RWPE2 (cell line): ENCODE measurements around the gene ADAT1.
A peak's percentile ranks its signal among the peaks of the same experiment; 100 is the strongest.

ENCODE experiments used
- ATAC-seq: fragments of 200-7000 bp; cut with Tn5 transposase; 3 replicates; pipeline ENCODE4 v1.9.1; 2021; ENCODE audit warnings: low read depth
- DNase-seq: peaks from one replicate; pipeline ENCODE4 v3.0.0-alpha.2; 2020; ENCODE audit warnings: low spot score
- H3K27ac ChIP-seq: fragments of 450-650 bp; 2 replicates; pipeline ENCODE4 v1.5.1; 2017; ENCODE audit warnings: mild to moderate bottlenecking; ENCODE audit not compliant: poor library complexity, severe bottlenecking
- H3K27me3 ChIP-seq: fragments of 250-450 bp; sonication (Bioruptor Pico); 2 replicates; pipeline ENCODE4 v1.5.1; 2021; ENCODE audit warnings: mild to moderate bottlenecking, moderate library complexity; ENCODE audit not compliant: insufficient read depth, poor library complexity, severe bottlenecking
- H3K36me3 ChIP-seq: fragments of 250-450 bp; sonication (Bioruptor Pico); 2 replicates; pipeline ENCODE4 v1.5.1; 2020; ENCODE audit warnings: low read depth, mild to moderate bottlenecking, moderate library complexity
- H3K4me1 ChIP-seq: fragments of 250-450 bp; sonication (Bioruptor Pico); 2 replicates; pipeline ENCODE4 v1.5.1; 2021; ENCODE audit warnings: mild to moderate bottlenecking, moderate library complexity; ENCODE audit not compliant: insufficient read depth, poor library complexity, severe bottlenecking
- H3K4me3 ChIP-seq: fragments of 250-450 bp; sonication (Bioruptor Pico); 2 replicates; pipeline ENCODE4 v1.5.1; 2021; ENCODE audit warnings: mild to moderate bottlenecking, moderate library complexity; ENCODE audit not compliant: severe bottlenecking
- H3K9me3 ChIP-seq: fragments of 250-450 bp; sonication (Bioruptor Pico); 2 replicates; pipeline ENCODE4 v1.5.1; 2021; ENCODE audit warnings: mild to moderate bottlenecking, moderate library complexity; ENCODE audit not compliant: severe bottlenecking
- CTCF ChIP-seq: fragments of 450-650 bp; IDR thresholded peaks from one replicate; pipeline ENCODE4 v1.5.1; 2017; ENCODE audit warnings: mild to moderate bottlenecking, moderate library complexity; ENCODE audit not compliant: poor library complexity, severe bottlenecking

ADAT1 gene

DNA sequence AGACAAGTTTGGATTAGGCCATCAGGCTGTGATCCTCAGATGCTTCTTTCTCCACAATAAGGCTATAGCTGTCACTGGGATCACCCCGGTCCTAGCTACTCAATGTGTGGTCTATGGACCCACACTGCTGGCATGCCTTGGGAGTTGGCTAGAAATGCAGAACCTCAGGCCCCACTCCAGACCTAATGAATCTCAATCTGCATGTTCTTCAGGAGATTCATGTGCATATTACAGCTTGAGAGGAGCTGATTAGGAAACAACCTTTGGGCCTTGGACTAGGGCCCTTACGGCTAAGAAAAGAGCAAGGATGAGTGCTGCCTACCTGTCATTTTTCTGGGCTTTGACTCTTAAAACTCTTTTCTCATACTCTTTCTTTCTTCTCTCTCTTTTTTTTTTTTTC is 7.5 kb downstream of the ADAT1 start:
- Histone ChIP-seq H3K36me3 (peaks cover 92% of the 10 kb centered on the region), H3K4me1 (peaks cover 12% of the 10 kb centered on the region), H3K27ac (peak overlapping the region; percentile 71), H3K9me3 (no peaks in the 10 kb centered on the region), H3K4me3 (no peak overlapping the region), H3K27me3 (no peaks in the 10 kb centered on the region)
- ATAC-seq (no peak), DNase-seq (no peak)
- TF ChIP-seq CTCF = no peak

DNA sequence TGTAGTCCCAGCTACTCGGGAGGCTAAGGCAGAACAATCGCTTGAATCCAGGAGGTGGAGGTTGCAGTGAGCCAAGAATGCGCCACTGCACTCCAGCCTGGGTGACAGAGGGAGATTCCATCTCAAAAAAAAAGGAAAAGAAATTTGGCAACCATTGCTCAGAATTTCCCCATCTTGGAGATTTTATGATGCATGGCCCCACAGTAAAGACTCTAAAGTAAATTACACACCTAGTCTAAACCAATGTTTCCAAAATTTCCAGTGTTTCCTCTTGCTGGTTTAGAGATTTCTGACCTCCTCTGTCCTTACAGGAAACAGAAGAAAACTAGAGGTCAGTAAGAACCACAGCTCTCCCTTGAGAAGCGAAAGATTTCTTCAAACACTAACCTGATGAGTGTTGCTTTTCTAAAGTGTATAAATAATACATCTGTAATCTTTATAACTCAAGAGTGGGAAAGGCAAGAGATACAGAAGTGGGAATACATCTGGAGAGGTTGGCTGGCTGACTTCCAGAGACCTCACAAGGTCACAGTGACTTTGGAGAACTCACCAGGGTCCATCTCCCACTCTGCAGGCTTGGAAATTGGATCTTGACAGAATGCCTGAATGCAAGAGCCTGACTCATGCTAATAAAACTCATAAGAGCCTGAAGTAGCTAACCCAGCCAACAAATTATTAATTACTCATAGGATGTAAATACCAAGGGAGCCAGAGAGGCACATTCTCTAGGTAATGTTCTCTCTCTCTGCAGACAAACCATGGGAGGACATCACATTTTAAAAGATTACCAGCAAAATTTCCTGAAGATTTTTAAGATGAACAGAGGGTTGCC is 8.8 kb downstream of the ADAT1 start:
- TF ChIP-seq CTCF = no peak
- no peaks in the 10 kb centered on the region for H3K9me3 ChIP-seq
- H3K4me3 ChIP-seq = no peak overlapping the region
- peaks cover 12% of the 10 kb centered on the region for H3K4me1 ChIP-seq
- no peak for DNase-seq
- ATAC-seq = peak; percentile 93
- no peaks in the 10 kb centered on the region for H3K27me3 ChIP-seq
- H3K27ac ChIP-seq = peak overlapping the region; percentile 71
- peaks cover 90% of the 10 kb centered on the region for H3K36me3 ChIP-seq

DNA sequence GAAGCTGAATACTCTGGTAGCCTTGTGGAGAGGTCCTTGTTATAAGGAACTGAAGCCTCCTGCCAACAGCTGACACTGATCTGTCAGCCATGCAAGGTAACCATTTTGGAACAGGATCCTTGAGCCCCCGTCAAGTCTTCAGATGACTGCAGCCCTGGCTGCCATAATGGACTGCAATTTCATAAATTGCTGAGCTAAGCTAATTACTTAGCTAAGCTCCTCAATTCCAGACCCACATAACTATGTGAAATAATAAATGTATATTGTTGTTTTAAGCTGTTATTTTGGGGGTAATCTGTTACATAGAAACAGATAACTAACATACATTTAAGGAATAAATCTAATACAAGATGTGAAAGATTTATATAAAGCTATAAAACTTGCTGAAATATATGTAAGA is 16.6 kb downstream of the ADAT1 start:
- H3K4me1 ChIP-seq = no peaks in the 10 kb centered on the region
- ATAC-seq = no peak
- no peak overlapping the region for H3K27ac ChIP-seq
- H3K4me3 ChIP-seq = no peak overlapping the region
- no peaks in the 10 kb centered on the region for H3K9me3 ChIP-seq
- H3K27me3 ChIP-seq = no peaks in the 10 kb centered on the region
- H3K36me3 ChIP-seq = peaks cover 94% of the 10 kb centered on the region
- TF ChIP-seq CTCF = no peak
- DNase-seq = no peak

- DNase-seq (no peak), ATAC-seq (no peak)
- Histone ChIP-seq H3K27me3 (no peaks in the 10 kb centered on the region), H3K9me3 (no peaks in the 10 kb centered on the region), H3K27ac (no peak overlapping the region), H3K4me3 (no peak overlapping the region), H3K4me1 (no peaks in the 10 kb centered on the region), H3K36me3 (peaks cover 93% of the 10 kb centered on the region)
- TF ChIP-seq CTCF = no peak
Measured at GRCh38 chr16:75603241-75603640, 19.8 kb downstream of the ADAT1 start.

DNA sequence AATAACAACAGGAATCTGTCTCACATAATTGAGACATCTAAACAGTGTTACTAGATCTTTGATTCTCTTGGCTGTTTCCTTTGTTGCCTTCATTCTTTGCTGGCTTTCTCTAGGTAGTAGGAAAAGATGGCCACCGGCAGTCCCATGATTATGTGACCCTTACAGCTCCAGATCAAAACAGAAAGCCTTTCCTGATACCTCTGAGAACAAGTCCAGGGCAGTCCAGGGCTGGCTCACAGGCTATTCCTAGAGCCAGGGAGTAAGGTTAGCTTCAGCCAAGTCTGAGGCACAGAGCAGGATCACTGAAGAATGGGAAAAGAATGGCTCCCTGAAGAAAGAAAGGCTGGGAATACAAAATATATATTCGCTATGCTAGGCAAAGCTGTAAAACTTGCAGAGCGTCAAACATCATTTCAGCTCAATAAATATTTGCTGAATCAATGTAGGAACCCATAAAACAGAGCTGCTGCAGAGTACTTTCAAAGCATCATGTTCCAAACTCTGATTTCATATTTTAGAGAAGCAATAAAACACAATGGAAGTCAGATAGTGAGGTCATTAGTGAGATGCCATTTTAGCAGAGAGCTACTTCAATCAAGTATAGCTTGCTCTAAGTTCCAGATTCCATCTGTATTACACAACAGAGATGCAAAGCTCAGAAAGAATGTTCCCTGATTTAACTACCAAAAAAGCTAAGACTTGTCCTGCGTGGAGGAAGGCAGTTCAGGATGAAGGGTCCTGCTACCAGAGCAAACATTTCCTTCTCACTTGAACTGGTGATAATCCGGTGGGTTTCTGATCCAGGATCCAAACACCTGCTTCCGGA is 23.4 kb downstream of the ADAT1 start:
- Histone ChIP-seq H3K27ac (no peak overlapping the region), H3K4me3 (no peak overlapping the region), H3K27me3 (no peaks in the 10 kb centered on the region), H3K9me3 (no peaks in the 10 kb centered on the region), H3K36me3 (peaks cover 77% of the 10 kb centered on the region), H3K4me1 (peaks cover 6% of the 10 kb centered on the region)
- no peak for TF ChIP-seq CTCF
- no peak for DNase-seq
- no peak for ATAC-seq
